EH (cell line): ENCODE data around the gene GABRG2.
"Not testable (repeated sequence)": the region's sequence is repeated elsewhere in the genome, so short reads cannot be mapped to it uniquely, and the experiment has no call there.

ENCODE experiments used
- DNase-seq: peaks from one replicate; pipeline ENCODE4 v3.0.0-alpha.2; 2015; ENCODE audit warnings: low read depth

Gene GABRG2

GRCh38 chr5:162067655-162068411 is at the start of gene GABRG2:
Gene GABRG2 (plus strand): TSS chr5:162067773. CDS start chr5:162068000, 227 bp downstream.
- no peak for DNase-seq

GRCh38 chr5:162025312-162025711 is 42.3 kb upstream of the GABRG2 start:
- no peak for DNase-seq

- DNase-seq: no peak
These were observed 40.8 kb upstream of the GABRG2 start for GRCh38 chr5:162026803-162027202.

GRCh38 chr5:162037431-162037830 is 30.1 kb upstream of the GABRG2 start:
- no peak for DNase-seq

GRCh38 chr5:162047279-162047678 is 20.3 kb upstream of the GABRG2 start:
- DNase-seq: no peak

GRCh38 chr5:162052676-162053075 is 14.9 kb upstream of the GABRG2 start:
- no peak for DNase-seq

GRCh38 chr5:162055095-162055494 is 12.5 kb upstream of the GABRG2 start:
- DNase-seq: not testable (repeated sequence)

GRCh38 chr5:162067162-162067561 is 411 bp upstream of the GABRG2 start:
- DNase-seq: no peak

GRCh38 chr5:162068412-162068811 is 839 bp downstream of the GABRG2 start:
- DNase-seq: peak; percentile 0

GRCh38 chr5:162068936-162069335 is 1.4 kb downstream of the GABRG2 start:
- no peak for DNase-seq

- DNase-seq: no peak
These were observed 11.2 kb downstream of the GABRG2 start for GRCh38 chr5:162078805-162079204.

- no peak for DNase-seq
These were observed 23.8 kb downstream of the GABRG2 start for GRCh38 chr5:162091336-162091735.

GRCh38 chr5:162096448-162096847 is 28.9 kb downstream of the GABRG2 start:
- DNase-seq: no peak

GRCh38 chr5:162107591-162107990 is 40.0 kb downstream of the GABRG2 start:
- DNase-seq: no peak

GRCh38 chr5:162119801-162120200 is 52.2 kb downstream of the GABRG2 start:
- DNase-seq: no peak

- DNase-seq: no peak
These were observed 60.5 kb downstream of the GABRG2 start for GRCh38 chr5:162128117-162128516.

GRCh38 chr5:162132348-162132747 is 64.8 kb downstream of the GABRG2 start:
- no peak for DNase-seq

- no peak for DNase-seq
These were observed 71.6 kb downstream of the GABRG2 start for GRCh38 chr5:162139190-162139589.

GRCh38 chr5:162154242-162154641 is 86.7 kb downstream of the GABRG2 start:
- DNase-seq: no peak

- no peak for DNase-seq
These were observed 92.8 kb downstream of the GABRG2 start for GRCh38 chr5:162160401-162160800.

- DNase-seq: no peak
These were observed 96.1 kb downstream of the GABRG2 start for GRCh38 chr5:162163663-162164062.

- no peak for DNase-seq
These were observed 106.9 kb downstream of the GABRG2 start for GRCh38 chr5:162174358-162174974.

GRCh38 chr5:162187371-162187770 is 119.8 kb downstream of the GABRG2 start:
- no peak for DNase-seq

GRCh38 chr5:162189719-162190118 is 122.1 kb downstream of the GABRG2 start:
- DNase-seq: no peak
